Fibroblast of the aortic adventitia (primary cell): ENCODE measurements around the gene TTK. TPM values are rescaled to one million over a fixed set of nuclear protein-coding genes. Genes with fewer than 3 reads are reported as not detected.

Experiments used
- DNase-seq: peaks from one replicate; pipeline ENCODE4 v3.0.0-alpha.2; 2010; ENCODE audit warnings: low read depth
- H3K4me3 ChIP-seq: 2 replicates; pipeline ENCODE4 v1.5.1; 2011; ENCODE audit warnings: low read depth, mild to moderate bottlenecking, control low read depth, low read length, moderate library complexity
- CTCF ChIP-seq: IDR thresholded peaks from 2 replicates; pipeline ENCODE4 v1.5.1; 2011; ENCODE audit warnings: mild to moderate bottlenecking, low read length, control low read depth, inconsistent platforms; ENCODE audit not compliant: insufficient read depth
- total RNA-seq: library from RNA; depleted of rRNA; stranded (reverse); fragments of >200 nt; gene quantifications from 2 replicates; pipeline ENCODE4 v1.2.3, GENCODE V29; 2012; ENCODE audit warnings: low replicate concordance

Gene TTK
- total RNA-seq, 1 donor: 35.9 TPM

GRCh38 chr6:79981652-79982051 lies 22.8 kb upstream of the TTK start:
- TF ChIP-seq CTCF: no peak
- no peak overlapping the region for H3K4me3 ChIP-seq
- no peak for DNase-seq

- no peak overlapping the region for H3K4me3 ChIP-seq
- peak; percentile 27 for DNase-seq
- TF ChIP-seq CTCF: no peak
Observed at GRCh38 chr6:79984261-79984660, 20.2 kb upstream of the TTK start.

- H3K4me3 ChIP-seq: no peak overlapping the region
- no peak for TF ChIP-seq CTCF
- DNase-seq: no peak
Observed at GRCh38 chr6:79985128-79985527, 19.3 kb upstream of the TTK start.

- no peak for TF ChIP-seq CTCF
- no peak for DNase-seq
- no peak overlapping the region for H3K4me3 ChIP-seq
Observed at GRCh38 chr6:79989641-79990040, 14.8 kb upstream of the TTK start.

- no peak overlapping the region for H3K4me3 ChIP-seq
- DNase-seq: no peak
- no peak for TF ChIP-seq CTCF
Observed at GRCh38 chr6:79993012-79993910, 11.2 kb upstream of the TTK start.

- no peak overlapping the region for H3K4me3 ChIP-seq
- no peak for DNase-seq
- TF ChIP-seq CTCF: no peak
Observed at GRCh38 chr6:79993911-79994309, 10.5 kb upstream of the TTK start.
